ENCODE measurements around the gene RPAP3.

The RPAP3 gene

DNA sequence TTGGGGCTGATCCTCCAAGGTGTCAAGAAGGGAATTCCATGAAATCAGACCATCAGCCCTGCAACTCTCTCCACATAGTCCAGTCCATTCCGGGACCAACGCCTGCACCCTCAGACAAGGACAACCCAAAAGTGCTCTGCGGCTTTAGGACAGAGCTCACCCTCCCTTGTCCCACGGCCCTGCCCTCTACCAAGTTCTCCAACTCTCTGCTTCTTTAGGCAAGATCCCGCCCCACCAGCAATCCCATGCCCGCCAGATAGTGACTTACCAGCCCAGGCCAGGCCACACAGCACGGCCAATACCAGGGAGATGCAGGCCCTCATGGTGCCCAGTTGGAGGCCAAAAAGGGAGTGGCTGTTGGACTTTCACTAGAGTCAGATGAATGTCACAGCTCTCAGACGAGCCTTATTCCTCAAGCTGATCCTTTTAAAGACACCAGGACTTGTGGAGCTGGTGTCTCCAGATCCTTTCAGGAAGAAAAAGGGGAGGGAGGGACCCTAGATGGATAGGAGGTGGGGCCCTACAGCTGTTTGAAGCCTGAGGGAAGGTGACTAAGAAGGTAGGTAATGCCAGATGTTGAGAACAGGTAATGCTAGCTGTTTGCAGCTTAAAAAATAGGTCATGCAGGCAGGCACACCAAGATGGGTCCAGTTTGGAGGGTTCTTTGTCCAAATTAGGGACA, 19.4 kb upstream of the RPAP3 start, which contains the start of gene ENDOU:
TSS of gene ENDOU (minus strand) at position 400 of the 682 bp plus-strand sequence. CDS start at position 323, 77 bp downstream.
- H3K27ac ChIP-seq: no peak within 1 kb of the TSS
- no peak for TF ChIP-seq CTCF (conservative IDR thresholded peaks at IDR 0.05)

DNA sequence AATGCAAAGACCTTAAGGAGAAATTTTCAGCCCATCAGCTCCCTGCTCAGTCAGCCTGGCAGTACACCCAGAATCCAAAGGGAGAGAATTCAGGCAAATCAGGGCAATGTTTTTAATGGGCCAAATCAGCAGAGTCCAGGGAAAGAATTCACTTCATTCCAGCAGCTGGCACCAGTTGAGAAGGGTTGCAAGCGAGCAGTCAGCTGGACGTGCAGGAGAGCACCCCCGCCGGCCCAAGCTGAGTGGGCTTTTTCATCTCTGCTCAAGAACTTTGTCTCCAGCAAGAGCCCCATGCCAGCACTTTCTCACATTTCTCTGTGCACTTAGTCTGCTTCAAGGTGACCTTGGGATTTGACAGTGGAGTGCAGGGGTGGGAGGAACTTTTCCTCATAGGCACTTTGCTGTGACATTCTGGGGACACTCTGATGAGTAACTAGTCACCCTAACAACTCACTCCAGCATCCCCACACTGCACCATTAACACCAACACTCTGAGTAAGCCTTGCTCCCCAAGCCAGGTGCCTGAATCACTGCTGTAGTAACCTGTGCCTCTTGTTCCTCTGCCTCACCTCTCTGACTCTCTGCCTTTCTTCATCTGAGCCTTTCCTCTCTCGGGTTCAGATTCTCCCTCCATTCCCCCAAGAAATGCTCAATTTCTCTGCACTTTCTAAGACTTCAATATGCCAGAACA, 17.3 kb upstream of the RPAP3 start:
- H3K27ac ChIP-seq: no peak overlapping the region; the same call in 1 of the 2 replicates
- TF ChIP-seq CTCF (conservative IDR thresholded peaks at IDR 0.05): no peak

DNA sequence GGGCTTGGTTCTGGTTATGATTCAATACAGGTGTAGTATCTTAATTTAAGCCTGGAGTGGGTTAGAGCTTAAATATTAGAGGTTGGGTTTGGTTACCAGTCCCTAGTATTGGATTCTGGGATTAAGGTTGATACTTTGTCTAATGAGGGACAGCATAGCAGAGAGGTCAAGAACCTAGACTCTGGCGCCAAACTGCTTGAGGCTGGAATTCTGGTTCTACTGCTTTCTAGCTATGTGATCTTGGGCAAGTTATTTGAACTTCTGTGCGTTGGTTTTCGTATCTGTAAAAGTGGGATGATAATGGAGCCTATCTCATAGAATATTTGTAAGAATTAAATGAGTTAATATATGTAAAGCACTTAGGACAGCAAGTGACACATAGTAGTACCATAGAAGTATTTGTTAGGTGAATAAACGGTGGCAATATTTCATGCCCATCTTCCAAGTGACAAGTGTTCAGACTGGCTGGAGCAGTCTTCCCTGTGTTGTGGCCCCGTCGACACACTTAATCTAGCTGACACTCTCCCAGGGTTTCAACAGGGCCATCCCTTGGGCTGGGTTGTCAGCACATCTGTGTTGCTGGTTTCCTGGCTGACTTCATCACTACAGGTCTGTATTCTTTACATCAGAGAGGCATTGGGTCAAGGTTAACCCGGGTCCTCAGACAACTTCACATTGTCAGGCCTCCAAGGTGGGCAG, 16.5 kb upstream of the RPAP3 start:
- H3K27ac ChIP-seq: peak overlapping the region; percentile 1; the same call in 1 of the 2 replicates
- TF ChIP-seq CTCF (conservative IDR thresholded peaks at IDR 0.05): no peak

DNA sequence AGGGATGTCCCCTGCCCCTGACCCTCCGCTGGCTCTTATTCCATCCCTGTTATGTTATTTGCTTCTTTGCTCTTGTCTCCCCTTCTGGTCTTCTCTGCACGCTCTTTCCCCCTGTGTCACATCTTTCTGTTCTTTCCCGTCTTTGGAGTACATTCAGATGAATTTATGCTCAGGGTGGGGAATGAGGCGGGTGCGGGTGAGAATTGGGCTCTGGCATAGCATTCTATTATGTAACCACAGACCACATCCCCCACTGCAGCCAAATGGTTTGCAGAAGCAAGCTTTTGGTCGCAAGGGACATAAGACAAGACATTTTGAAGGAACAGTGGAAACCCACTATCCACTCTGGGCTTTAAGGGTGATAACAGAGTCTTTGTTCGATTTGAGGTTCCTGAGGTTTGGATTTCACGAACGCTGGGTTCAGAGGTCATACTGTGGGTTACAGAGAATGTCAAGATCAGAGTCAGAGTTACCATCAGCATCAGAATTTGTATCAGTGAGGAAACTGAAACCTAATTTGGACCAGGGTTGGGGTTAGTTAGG, 15.7 kb upstream of the RPAP3 start:
- H3K27ac ChIP-seq: no peak overlapping the region
- no peak for TF ChIP-seq CTCF (conservative IDR thresholded peaks at IDR 0.05)

DNA sequence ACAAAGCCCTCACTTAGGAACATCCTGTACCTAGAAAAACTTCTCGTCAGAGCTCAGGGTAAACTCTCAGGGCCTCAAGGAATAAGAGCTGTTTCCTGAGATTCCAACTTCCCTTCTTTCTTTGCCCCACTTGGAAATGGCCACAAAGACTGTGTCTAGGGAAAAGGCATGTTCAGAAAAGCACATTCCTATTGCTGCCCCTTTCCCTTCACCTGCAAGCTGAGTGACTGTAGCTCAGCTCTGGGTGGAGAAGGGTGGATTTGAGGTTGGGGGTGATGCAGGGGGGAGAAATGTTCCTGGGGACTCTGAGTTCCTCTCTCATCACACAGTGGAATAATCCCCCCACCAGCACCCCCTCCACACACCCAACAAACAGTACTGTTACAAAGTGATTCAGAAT, 12.7 kb upstream of the RPAP3 start:
- H3K27ac ChIP-seq: peak overlapping the region; percentile 61; the same call in 1 of the 2 replicates
- no peak for TF ChIP-seq CTCF (conservative IDR thresholded peaks at IDR 0.05)

- peak; percentile 97 for TF ChIP-seq CTCF (conservative IDR thresholded peaks at IDR 0.05)
- H3K27ac ChIP-seq: peak overlapping the region; percentile 61
Observed at GRCh38 chr12:47717443-47718193, 11.8 kb upstream of the RPAP3 start.
